ENCODE data around the gene IL21R. TPM values are rescaled to one million over a fixed set of nuclear protein-coding genes. Genes with fewer than 3 reads are reported as not detected.

Gene IL21R
- total RNA-seq, 3 donors from 2014 or later (not counting 1 experiment from before 2014, with no cell fraction given) = 24.3 to 45.7 (median 26.5) TPM

DNA sequence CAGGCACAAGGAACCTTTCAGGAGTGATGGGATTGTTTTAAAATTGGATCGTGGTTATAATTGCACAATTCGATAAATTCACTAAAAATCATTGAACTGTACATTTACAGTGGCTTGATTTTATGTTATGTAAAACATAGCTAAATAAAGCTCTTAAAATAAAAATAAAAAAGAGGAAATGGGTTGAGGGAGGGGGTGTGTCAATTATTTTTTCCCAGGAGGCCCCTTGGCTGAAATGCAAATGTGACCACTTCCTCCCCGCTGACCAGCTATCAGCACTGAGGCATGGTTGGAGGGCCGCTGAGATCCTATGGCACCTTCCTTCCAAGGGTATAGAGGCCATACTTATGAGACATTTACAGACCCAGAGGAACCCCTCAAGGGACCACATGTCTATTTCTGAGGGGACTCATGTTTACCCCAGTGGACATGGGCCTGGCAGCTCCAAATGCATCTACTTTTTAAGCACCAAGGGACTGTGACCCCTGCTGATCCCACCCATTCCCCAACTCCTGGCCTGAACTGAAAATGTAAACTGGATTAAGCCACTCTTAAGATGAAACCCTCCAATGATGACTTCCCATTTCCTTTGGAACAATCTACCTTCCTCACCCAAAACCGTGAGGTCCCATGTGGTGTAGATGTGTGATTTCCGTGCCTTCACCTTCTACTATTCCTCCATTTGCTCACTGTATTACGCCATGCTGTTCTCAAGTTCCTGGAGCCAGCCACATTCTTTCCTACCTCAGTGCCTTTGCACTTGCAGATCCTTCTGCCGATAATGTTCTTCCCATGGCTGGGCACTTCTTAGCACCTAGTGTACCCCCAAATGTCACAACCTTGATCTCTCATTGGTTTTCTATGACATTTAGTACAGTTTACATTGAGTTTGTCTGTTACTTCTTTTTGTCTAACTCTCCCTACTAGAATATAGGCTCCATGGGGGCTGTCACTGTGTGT lies 2.8 kb upstream of the IL21R start:
- ATAC-seq (no peak), DNase-seq (no peak)
- peaks cover 62 to 64% of the 10 kb centered on the region in 2 donors for H3K4me1 Mint-ChIP-seq
- no peaks in the 10 kb centered on the region for H3K27me3 Mint-ChIP-seq (ENCODE audit: low read depth in 2 of 2)
- WGBS (ENCODE audit: insufficient coverage) = 44% methylated on average over 5 of the region's 8 CpGs
- Histone ChIP-seq H3K4me3 (ENCODE audit: low read length) (no peak overlapping the region), H3K4me1 (ENCODE audit: control insufficient read depth, insufficient read depth, low read length) (peaks cover 61% of the 10 kb centered on the region), H3K27me3 (ENCODE audit: control insufficient read depth, insufficient read depth, low read length) (no peaks in the 10 kb centered on the region), H3K27ac (ENCODE audit: low read length) (peak overlapping the region; percentile 60), H3K36me3 (ENCODE audit: control insufficient read depth, insufficient read depth, low read length) (no peaks in the 10 kb centered on the region), H3K9me3 (ENCODE audit: control insufficient read depth, insufficient read depth, low read length) (no peaks in the 10 kb centered on the region)
- TF ChIP-seq, protein P1, sequence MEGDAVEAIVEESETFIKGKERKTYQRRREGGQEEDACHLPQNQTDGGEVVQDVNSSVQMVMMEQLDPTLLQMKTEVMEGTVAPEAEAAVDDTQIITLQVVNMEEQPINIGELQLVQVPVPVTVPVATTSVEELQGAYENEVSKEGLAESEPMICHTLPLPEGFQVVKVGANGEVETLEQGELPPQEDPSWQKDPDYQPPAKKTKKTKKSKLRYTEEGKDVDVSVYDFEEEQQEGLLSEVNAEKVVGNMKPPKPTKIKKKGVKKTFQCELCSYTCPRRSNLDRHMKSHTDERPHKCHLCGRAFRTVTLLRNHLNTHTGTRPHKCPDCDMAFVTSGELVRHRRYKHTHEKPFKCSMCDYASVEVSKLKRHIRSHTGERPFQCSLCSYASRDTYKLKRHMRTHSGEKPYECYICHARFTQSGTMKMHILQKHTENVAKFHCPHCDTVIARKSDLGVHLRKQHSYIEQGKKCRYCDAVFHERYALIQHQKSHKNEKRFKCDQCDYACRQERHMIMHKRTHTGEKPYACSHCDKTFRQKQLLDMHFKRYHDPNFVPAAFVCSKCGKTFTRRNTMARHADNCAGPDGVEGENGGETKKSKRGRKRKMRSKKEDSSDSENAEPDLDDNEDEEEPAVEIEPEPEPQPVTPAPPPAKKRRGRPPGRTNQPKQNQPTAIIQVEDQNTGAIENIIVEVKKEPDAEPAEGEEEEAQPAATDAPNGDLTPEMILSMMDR (IDR thresholded peaks at IDR 0.05) = no peak
- peaks cover 8% of the 10 kb centered on the region for H3K36me3 Mint-ChIP-seq
- intact Hi-C loops (cut with micrococcal nuclease) = no loop called here
- peaks cover 0 to 7% of the 10 kb centered on the region in 2 donors for H3K9me3 Mint-ChIP-seq
- peak overlapping the region; percentile 57 for H3K4me3 Mint-ChIP-seq
- H3K27ac Mint-ChIP-seq = peak overlapping the region; percentile 84 to 99

DNA sequence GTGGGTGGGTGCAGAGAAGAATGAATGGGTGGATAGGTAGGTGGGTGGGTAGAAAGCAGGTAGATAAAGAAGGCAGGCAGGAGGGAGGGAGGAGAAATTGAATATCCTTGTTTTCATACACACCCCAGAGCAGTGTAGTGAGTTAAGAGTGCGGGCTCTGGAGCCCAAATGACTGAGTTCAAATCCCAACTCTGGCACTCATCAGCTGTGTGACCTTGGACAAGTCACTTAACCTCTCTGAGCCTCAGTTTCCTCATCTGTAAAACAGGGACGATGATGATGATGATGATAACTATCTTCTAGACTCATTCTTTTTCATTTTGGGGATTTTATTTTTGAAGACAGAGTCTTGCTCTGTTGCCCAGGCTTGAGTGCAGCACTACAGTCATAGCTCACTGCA lies 2.0 kb upstream of the IL21R start:
- Mint-ChIP-seq H3K9me3 (peaks cover 0 to 3% of the 10 kb centered on the region in 2 donors), H3K4me1 (peaks cover 62 to 63% of the 10 kb centered on the region in 2 donors)
- H3K27ac ChIP-seq (ENCODE audit: low read length) = no peak overlapping the region

DNA sequence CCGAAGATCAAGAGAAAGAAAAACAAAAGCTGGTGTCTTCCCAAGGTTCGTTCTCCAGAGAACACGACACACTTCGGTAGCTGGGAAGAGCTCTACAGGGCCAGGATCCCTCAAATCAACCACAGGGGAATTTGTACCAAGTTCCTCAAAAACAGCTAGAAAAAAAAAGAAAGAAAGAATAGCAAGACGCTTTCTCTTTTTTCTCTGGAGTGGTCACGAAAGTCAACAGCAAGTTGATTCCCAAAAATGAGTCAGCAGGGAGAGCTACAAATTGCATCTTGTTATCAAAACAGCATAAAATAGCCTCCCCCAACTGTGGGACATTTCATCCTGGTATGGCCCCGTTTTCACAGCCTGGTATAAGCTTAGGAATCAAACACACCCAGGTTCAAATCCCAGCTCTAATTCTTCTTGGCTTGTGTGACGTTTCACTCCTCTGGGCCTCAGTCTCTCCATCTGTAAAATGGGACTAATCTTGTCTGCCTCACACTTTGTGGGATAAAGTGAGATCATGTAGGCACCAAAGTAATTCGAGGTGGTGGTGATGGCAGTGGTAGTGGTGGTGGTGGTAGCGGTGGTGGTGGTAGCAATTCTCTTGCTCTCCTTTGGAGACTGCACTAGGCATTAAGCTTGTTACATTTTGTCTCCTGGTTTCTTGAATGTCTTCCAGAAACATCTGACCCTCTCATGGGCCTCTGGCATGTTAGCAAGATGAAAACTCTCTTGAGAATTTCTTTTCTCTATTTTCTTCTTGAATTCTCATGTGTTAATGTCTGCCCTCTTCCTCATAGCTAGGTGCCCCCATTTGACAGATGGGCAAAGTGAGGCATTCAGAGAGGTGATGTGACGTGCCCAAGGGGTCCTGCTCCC lies 988 bp upstream of the IL21R start:
- Mint-ChIP-seq H3K4me1 (peaks cover 64 to 73% of the 10 kb centered on the region in 2 donors), H3K27ac (peak overlapping the region; percentile 98 to 99), H3K4me3 (peak overlapping the region; percentile 67), H3K9me3 (peaks cover 0 to 3% of the 10 kb centered on the region in 2 donors), H3K36me3 (no peaks in the 10 kb centered on the region), H3K27me3 (ENCODE audit: low read depth in 2 of 2) (no peaks in the 10 kb centered on the region)
- no peaks in the 10 kb centered on the region for H3K9me3 ChIP-seq (ENCODE audit: control insufficient read depth, insufficient read depth, low read length)
- 68% methylated on average over 10 of the region's 11 CpGs for WGBS (ENCODE audit: insufficient coverage)
- peaks cover 79% of the 10 kb centered on the region for H3K4me1 ChIP-seq (ENCODE audit: control insufficient read depth, insufficient read depth, low read length)
- no peak overlapping the region for H3K4me3 ChIP-seq (ENCODE audit: low read length)
- H3K36me3 ChIP-seq (ENCODE audit: control insufficient read depth, insufficient read depth, low read length) = no peaks in the 10 kb centered on the region
- peak in 1 of 2 donors; percentile 34 for DNase-seq
- no peaks in the 10 kb centered on the region for H3K27me3 ChIP-seq (ENCODE audit: control insufficient read depth, insufficient read depth, low read length)
- ATAC-seq = no peak
- peak overlapping the region; percentile 92 for H3K27ac ChIP-seq (ENCODE audit: low read length)
- intact Hi-C loops (cut with micrococcal nuclease) = loop anchor here (2.0 to 5.0 kb wide), 2 partner anchors 34 to 166 kb away; no protein-coding TSS in a partner anchor
- TF ChIP-seq, protein P1 (IDR thresholded peaks at IDR 0.05) = no peak

More for the DNA sequence above, 2.0 kb upstream of the IL21R start:
- TF ChIP-seq, protein P1 (IDR thresholded peaks at IDR 0.05) = no peak
- H3K36me3 Mint-ChIP-seq = no peaks in the 10 kb centered on the region
- H3K27me3 Mint-ChIP-seq (ENCODE audit: low read depth in 2 of 2) = no peaks in the 10 kb centered on the region
- H3K4me3 Mint-ChIP-seq = no peak overlapping the region
- Histone ChIP-seq H3K27me3 (ENCODE audit: control insufficient read depth, insufficient read depth, low read length) (no peaks in the 10 kb centered on the region), H3K9me3 (ENCODE audit: control insufficient read depth, insufficient read depth, low read length) (no peaks in the 10 kb centered on the region), H3K4me3 (ENCODE audit: low read length) (no peak overlapping the region), H3K4me1 (ENCODE audit: control insufficient read depth, insufficient read depth, low read length) (peaks cover 69% of the 10 kb centered on the region), H3K36me3 (ENCODE audit: control insufficient read depth, insufficient read depth, low read length) (no peaks in the 10 kb centered on the region)
- DNase-seq (no peak), ATAC-seq (no peak)
- 100% methylated on average over 1 of the region's 2 CpGs for WGBS (ENCODE audit: insufficient coverage)
- intact Hi-C loops (cut with micrococcal nuclease) = loop anchor here (2.0 to 5.0 kb wide), 2 partner anchors 33 to 165 kb away; no protein-coding TSS in a partner anchor
- peak overlapping the region; percentile 84 to 99 for H3K27ac Mint-ChIP-seq
